ENCODE measurements around the gene KRTAP1-4. TPM values are rescaled to one million over a fixed set of nuclear protein-coding genes. Genes with fewer than 3 reads are reported as not detected.
"Not testable (repeated sequence)": the region's sequence is repeated elsewhere in the genome, so short reads cannot be mapped to it uniquely, and the experiment has no call there.

KRTAP1-4 gene
- total RNA-seq, 1 experiment from 2014 or later: not detected

DNA sequence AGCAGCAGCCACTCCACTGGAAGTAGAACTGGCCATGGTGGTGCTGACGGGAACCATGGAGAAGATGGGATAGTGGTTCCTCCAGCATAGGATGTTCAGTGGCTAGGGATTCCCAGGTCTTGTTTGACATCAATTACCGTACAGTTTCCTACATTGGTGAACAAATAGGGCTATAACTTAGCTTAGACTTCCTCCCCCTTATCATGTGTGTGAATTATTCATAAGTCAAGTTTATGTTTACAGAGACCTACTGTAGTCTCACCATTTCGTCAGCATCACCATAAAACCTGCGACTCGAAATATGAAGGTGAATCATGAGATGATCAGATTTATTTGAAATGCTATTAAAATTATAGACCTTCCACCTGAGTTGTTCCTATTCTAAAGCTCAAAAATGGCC is 28.7 kb upstream of the KRTAP1-4 start:
- H3K4me3 ChIP-seq (ENCODE audit: low read depth, low read length, poor library complexity, severe bottlenecking): no peak overlapping the region
- no TSS peak for BruUV-seq (replicated peaks)
- H3K27me3 ChIP-seq (replicated peaks; ENCODE audit: insufficient read depth, low read depth, low read length, poor library complexity): no peaks in the 10 kb centered on the region
- no peak overlapping the region for H3K27ac ChIP-seq (ENCODE audit: low read depth, low read length, poor library complexity, severe bottlenecking)
- H3K9me3 ChIP-seq (ENCODE audit: low read depth, low read length, poor library complexity, severe bottlenecking): no peaks in the 10 kb centered on the region
- ChIA-PET CTCF (no interaction called here), POLR2A (ENCODE audit: low non-redundant PET) (no interaction called here)
- H3K36me3 ChIP-seq (ENCODE audit: insufficient read depth, low read length, poor library complexity, severe bottlenecking): no peaks in the 10 kb centered on the region
- H3K4me1 ChIP-seq (ENCODE audit: insufficient read depth, low read length, poor library complexity, severe bottlenecking): no peaks in the 10 kb centered on the region
- TF ChIP-seq EZH2 (IDR thresholded peaks at IDR 0.05; ENCODE audit: borderline replicate concordance, low read depth, low read length, poor library complexity, severe bottlenecking): no peak
- no peak for TF ChIP-seq CTCF (conservative IDR thresholded peaks at IDR 0.05; ENCODE audit: low read depth, low read length)
- intact Hi-C loops (cut with micrococcal nuclease; ENCODE audit: unreplicated experiment): no loop called here
- no peak for DNase-seq (ENCODE audit: low spot score)

- no peak for TF ChIP-seq CTCF (conservative IDR thresholded peaks at IDR 0.05; ENCODE audit: low read depth, low read length)
- no peak for TF ChIP-seq EZH2 (IDR thresholded peaks at IDR 0.05; ENCODE audit: borderline replicate concordance, low read depth, low read length, poor library complexity, severe bottlenecking)
- ChIA-PET CTCF (no interaction called here), POLR2A (ENCODE audit: low non-redundant PET) (no interaction called here)
- intact Hi-C loops (cut with micrococcal nuclease; ENCODE audit: unreplicated experiment): no loop called here
- Histone ChIP-seq H3K9me3 (ENCODE audit: low read depth, low read length, poor library complexity, severe bottlenecking) (no peaks in the 10 kb centered on the region), H3K4me3 (ENCODE audit: low read depth, low read length, poor library complexity, severe bottlenecking) (no peak overlapping the region), H3K4me1 (ENCODE audit: insufficient read depth, low read length, poor library complexity, severe bottlenecking) (no peaks in the 10 kb centered on the region), H3K27me3 (replicated peaks; ENCODE audit: insufficient read depth, low read depth, low read length, poor library complexity) (no peaks in the 10 kb centered on the region), H3K27ac (ENCODE audit: low read depth, low read length, poor library complexity, severe bottlenecking) (no peak overlapping the region), H3K36me3 (ENCODE audit: insufficient read depth, low read length, poor library complexity, severe bottlenecking) (no peaks in the 10 kb centered on the region)
- no peak for DNase-seq (ENCODE audit: low spot score)
- no TSS peak for BruUV-seq (replicated peaks)
Observed at GRCh38 chr17:41057547-41057946, 27.6 kb upstream of the KRTAP1-4 start.

GRCh38 chr17:41055130-41055529 is 25.1 kb upstream of the KRTAP1-4 start, which contains the start of gene KRTAP2-2:
Gene KRTAP2-2 (minus strand): TSS chr17:41055230. CDS start chr17:41055211, 19 bp downstream.
- CTCF ChIA-PET; POLR2A ChIA-PET (ENCODE audit: low non-redundant PET); BruUV-seq (replicated peaks); DNase-seq (ENCODE audit: low spot score); H3K27me3 ChIP-seq (replicated peaks; ENCODE audit: insufficient read depth, low read depth, low read length, poor library complexity); intact Hi-C loops (cut with micrococcal nuclease; ENCODE audit: unreplicated experiment); H3K4me1 ChIP-seq (ENCODE audit: insufficient read depth, low read length, poor library complexity, severe bottlenecking); H3K27ac ChIP-seq (ENCODE audit: low read depth, low read length, poor library complexity, severe bottlenecking); H3K9me3 ChIP-seq (ENCODE audit: low read depth, low read length, poor library complexity, severe bottlenecking); H3K36me3 ChIP-seq (ENCODE audit: insufficient read depth, low read length, poor library complexity, severe bottlenecking); H3K4me3 ChIP-seq (ENCODE audit: low read depth, low read length, poor library complexity, severe bottlenecking): not testable (repeated sequence)

- POLR2A ChIA-PET (ENCODE audit: low non-redundant PET); CTCF ChIA-PET; H3K4me3 ChIP-seq (ENCODE audit: low read depth, low read length, poor library complexity, severe bottlenecking); H3K36me3 ChIP-seq (ENCODE audit: insufficient read depth, low read length, poor library complexity, severe bottlenecking); H3K27ac ChIP-seq (ENCODE audit: low read depth, low read length, poor library complexity, severe bottlenecking); H3K4me1 ChIP-seq (ENCODE audit: insufficient read depth, low read length, poor library complexity, severe bottlenecking); H3K9me3 ChIP-seq (ENCODE audit: low read depth, low read length, poor library complexity, severe bottlenecking); DNase-seq (ENCODE audit: low spot score); intact Hi-C loops (cut with micrococcal nuclease; ENCODE audit: unreplicated experiment); BruUV-seq (replicated peaks); H3K27me3 ChIP-seq (replicated peaks; ENCODE audit: insufficient read depth, low read depth, low read length, poor library complexity): not testable (repeated sequence)
Observed at GRCh38 chr17:41054556-41054955, 24.6 kb upstream of the KRTAP1-4 start.
